Stomach (tissue), 4 donors: Measurements from ENCODE around the gene EXOC3.

Experiments
- CTCF ChIP-seq, 7 experiments: fragments of 450-650 bp in 4 of 7; fragments of 200-600 bp in 3 of 7; sonication (generic) in 3 of 7; IDR thresholded peaks; one replicate each; pipeline ENCODE4 v1.5.1; 2016 to 2019; ENCODE audit warnings: antibody characterized with exemption in 7 of 7, control low read depth in 2 of 7, mild to moderate bottlenecking in 1 of 7
- POLR2A ChIP-seq, 4 donors: fragments of 450-650 bp; IDR thresholded peaks; one replicate each; pipeline ENCODE4 v1.6.1; 2016; ENCODE audit warnings: antibody characterized with exemption in 4 of 4, control low read depth in 2 of 4, mild to moderate bottlenecking in 1 of 4, moderate library complexity in 1 of 4
- POLR2AphosphoS5 ChIP-seq, 3 donors: sonication (generic); formaldehyde crosslinking; IDR thresholded peaks; one replicate each; pipeline ENCODE4 v1.6.1; 2016; ENCODE audit warnings: antibody characterized with exemption in 3 of 3

- TF ChIP-seq POLR2A (IDR thresholded peaks at IDR 0.05) (no peak), CTCF (IDR thresholded peaks at IDR 0.05) (no peak), POLR2AphosphoS5 (IDR thresholded peaks at IDR 0.05) (no peak)
Observed at GRCh38 chr5:465591-466403, 22.8 kb downstream of the EXOC3 start.
